B cell (primary cell): ENCODE measurements around the gene JARID2. TPM values are rescaled to one million over a fixed set of nuclear protein-coding genes. Genes with fewer than 3 reads are reported as not detected.

ENCODE experiments used
- ATAC-seq: fragments of 200-7000 bp; cut with Tn5 transposase; one replicate; pipeline ENCODE4 v1.10.0; 2021; ENCODE audit warnings: low read depth, mild to moderate bottlenecking, moderate number of reproducible peaks, moderate library complexity
- CTCF ChIA-PET: fragments of 350-600 bp; sonication (Branson Sonifier 250); formaldehyde crosslinking; loops from one replicate; lab custom pipeline; 2021; ENCODE audit warnings: antibody characterized with exemption, inconsistent platforms; lab: Charles Lee
- POLR2A ChIA-PET: fragments of 350-600 bp; sonication (Branson Sonifier 250); formaldehyde crosslinking; loops from one replicate; lab custom pipeline; 2021; ENCODE audit warnings: antibody characterized with exemption; lab: Charles Lee
- DNase-seq: peaks from one replicate; pipeline ENCODE4 v3.0.0; 2013
- H2AFZ ChIP-seq: 2 replicates; pipeline ENCODE4 v1.6.1; 2012; ENCODE audit warnings: mild to moderate bottlenecking, low read depth, low read length; ENCODE audit not compliant: insufficient read depth, poor library complexity, severe bottlenecking
- H3K27ac ChIP-seq, 2 donors: 1 replicate in 1 of 2; 2 replicates in 1 of 2; pipeline ENCODE4 v1.5.1; 2012 to 2013; ENCODE audit warnings: low read length in 2 of 2, mild to moderate bottlenecking in 2 of 2, moderate library complexity in 1 of 2
- H3K27me3 ChIP-seq, 4 experiments: fragments of 200-600 bp in 1 of 4; sonication (generic) in 1 of 4; replicated peaks in 1 of 4; 1 replicate in 2 of 4; 2 replicates in 2 of 4; pipeline versions ENCODE4 v1.6.1 to v1.7.0; 2013 to 2016; ENCODE audit warnings: low read length in 3 of 4, mild to moderate bottlenecking in 2 of 4, mixed read lengths in 1 of 4, moderate library complexity in 1 of 4; ENCODE audit not compliant: insufficient read depth in 4 of 4, control insufficient read depth in 3 of 4; ENCODE audit errors: control extremely low read depth in 1 of 4
- H3K36me3 ChIP-seq, 2 experiments: replicated peaks in 1 of 2; 1 replicate in 1 of 2; 2 replicates in 1 of 2; pipeline versions ENCODE4 v1.6.1 to v1.7.1; 2013; ENCODE audit warnings: low read length in 1 of 2; ENCODE audit not compliant: insufficient read depth in 2 of 2, control insufficient read depth in 1 of 2; ENCODE audit errors: control extremely low read depth in 1 of 2, extremely low read depth in 1 of 2
- H3K4me1 ChIP-seq, 2 donors: fragments of 200-600 bp in 1 of 2; sonication (generic) in 1 of 2; 1 replicate in 1 of 2; 2 replicates in 1 of 2; pipeline versions ENCODE4 v1.5.1 to v1.6.1; 2013 to 2017; ENCODE audit warnings: low read length in 2 of 2; ENCODE audit not compliant: control insufficient read depth in 2 of 2, insufficient read depth in 2 of 2
- H3K4me2 ChIP-seq: replicated peaks from 2 replicates; pipeline ENCODE3; 2012; ENCODE audit warnings: mild to moderate bottlenecking, low read depth, low read length; ENCODE audit not compliant: poor library complexity, severe bottlenecking
- H3K4me3 ChIP-seq, 5 experiments: fragments of 200-600 bp in 1 of 5; sonication (generic) in 1 of 5; 1 replicate in 3 of 5; 2 replicates in 2 of 5; pipeline versions ENCODE4 v1.5.1 to v1.7.0; 2011 to 2016; ENCODE audit warnings: low read length in 4 of 5, mild to moderate bottlenecking in 4 of 5, low read depth in 2 of 5, control low read depth in 1 of 5, moderate library complexity in 1 of 5; ENCODE audit not compliant: insufficient read depth in 1 of 5; ENCODE audit errors: control extremely low read depth in 1 of 5, extremely low read depth in 1 of 5
- H3K79me2 ChIP-seq: fragments of 200-600 bp; sonication (generic); one replicate; pipeline ENCODE4 v1.6.0; 2016; ENCODE audit warnings: low read length; ENCODE audit not compliant: control insufficient read depth, insufficient read depth
- H3K9ac ChIP-seq: fragments of 200-600 bp; sonication (generic); 2 replicates; pipeline ENCODE4 v1.6.1; 2017; ENCODE audit warnings: mild to moderate bottlenecking, low read length, moderate library complexity
- H3K9me3 ChIP-seq, 3 donors: one replicate each; pipeline versions ENCODE4 v1.6.1 to v1.7.1; 2013; ENCODE audit warnings: low read length in 2 of 3; ENCODE audit not compliant: control insufficient read depth in 2 of 3, insufficient read depth in 1 of 3; ENCODE audit errors: control extremely low read depth in 1 of 3
- H4K20me1 ChIP-seq: 2 replicates; pipeline ENCODE4 v1.6.0; 2012; ENCODE audit warnings: mild to moderate bottlenecking, low read length; ENCODE audit not compliant: insufficient read depth, control insufficient read depth, poor library complexity, severe bottlenecking
- H3K27ac Mint-ChIP-seq: one replicate; pipeline ENCODE4 v1.8.0; 2021; ENCODE audit warnings: mixed read lengths
- H3K27me3 Mint-ChIP-seq: one replicate; pipeline ENCODE4 v1.8.0; 2021; ENCODE audit warnings: mixed read lengths
- H3K4me1 Mint-ChIP-seq: one replicate; pipeline ENCODE4 v1.8.0; 2021; ENCODE audit warnings: mixed read lengths
- H3K4me3 Mint-ChIP-seq: one replicate; pipeline ENCODE4 v1.8.0; 2021; ENCODE audit warnings: mixed read lengths
- H3K9me3 Mint-ChIP-seq: one replicate; pipeline ENCODE4 v1.8.0; 2022; ENCODE audit warnings: mixed read lengths; ENCODE audit not compliant: insufficient read depth
- CTCF ChIP-seq: fragments of 200-600 bp; IDR thresholded peaks from one replicate; pipeline ENCODE4 v1.8.0; 2022; ENCODE audit warnings: antibody characterized with exemption, mild to moderate bottlenecking
- EZH2 ChIP-seq: IDR thresholded peaks from 2 replicates; pipeline ENCODE4 v1.6.1; 2012; ENCODE audit warnings: borderline replicate concordance, low read depth, mild to moderate bottlenecking, moderate library complexity, low read length; ENCODE audit not compliant: insufficient read depth, poor library complexity, severe bottlenecking
- WGBS: methylation state at CpG from one replicate; pipeline ENCODE4 v1.1.5; 2013; ENCODE audit warnings: missing lambda C conversion rate; ENCODE audit not compliant: insufficient coverage; 5-methylcytosine and 5-hydroxymethylcytosine counted together
- intact Hi-C: fragments of 100-400 bp; cut with micrococcal nuclease; formaldehyde crosslinking; loops from one replicate; pipeline ENCODE4 v1.10.0; 2022
- polyA plus RNA-seq: library from polyadenylated mRNA; depleted of rRNA; stranded (reverse); fragments of >200 nt; gene quantifications from 2 replicates; pipeline ENCODE4 v1.2.3, GENCODE V29; 2012
- total RNA-seq, 2 donors: library from RNA; stranded (reverse); fragments of 120-200 nt in 1 of 2; gene quantifications; 1 replicate in 1 of 2; 2 replicates in 1 of 2; pipeline versions ENCODE4 v1.2.3 to v1.2.4, GENCODE V29; 2013 to 2022

JARID2 gene
- total and polyA plus RNA-seq, 2 donors (not counting 1 experiment from before 2014, with no cell fraction given): 11.0 to 58.1 TPM

- no peak for DNase-seq
- H3K9ac ChIP-seq: no peak overlapping the region
- H3K79me2 ChIP-seq: peaks cover 4% of the 10 kb centered on the region
- peaks cover 7% of the 10 kb centered on the region for H4K20me1 ChIP-seq
- ChIA-PET CTCF (no interaction called here), POLR2A (interaction anchor here (0.7 kb wide), 1 partner anchor 757 kb away, joined by 4 read pairs; no protein-coding TSS in a partner anchor)
- H2AFZ ChIP-seq: no peak overlapping the region
- H3K4me2 ChIP-seq: no peak overlapping the region
- peak overlapping the region in 1 of 2 donors; percentile 38 for H3K27ac ChIP-seq
- H3K27ac Mint-ChIP-seq: peak overlapping the region; percentile 69
- H3K4me3 ChIP-seq: no peak overlapping the region
- no peaks in the 10 kb centered on the region for H3K9me3 Mint-ChIP-seq
- intact Hi-C loops: no loop called here
- no peaks in the 10 kb centered on the region for H3K27me3 ChIP-seq
- H3K4me1 Mint-ChIP-seq: peaks cover 58% of the 10 kb centered on the region
- ATAC-seq: no peak
- no peaks in the 10 kb centered on the region for H3K27me3 Mint-ChIP-seq
- no peaks in the 10 kb centered on the region for H3K9me3 ChIP-seq
- H3K4me1 ChIP-seq: peaks cover 10 to 16% of the 10 kb centered on the region in 2 donors
- no peak for TF ChIP-seq CTCF
- TF ChIP-seq EZH2: no peak
- H3K4me3 Mint-ChIP-seq: no peak overlapping the region
- H3K36me3 ChIP-seq: no peaks in the 10 kb centered on the region
Measured at GRCh38 chr6:15557174-15557573, 311.3 kb downstream of the JARID2 start.

GRCh38 chr6:15560713-15561112 lies 314.8 kb downstream of the JARID2 start:
- Histone ChIP-seq H3K4me3 (no peak overlapping the region), H3K9ac (no peak overlapping the region), H3K27me3 (no peaks in the 10 kb centered on the region), H3K79me2 (peaks cover 31% of the 10 kb centered on the region), H3K36me3 (peaks cover 0 to 1% of the 10 kb centered on the region in 2 experiments), H4K20me1 (peaks cover 28% of the 10 kb centered on the region), H3K27ac (no peak overlapping the region), H3K9me3 (no peaks in the 10 kb centered on the region), H2AFZ (no peak overlapping the region), H3K4me1 (peaks cover 7 to 12% of the 10 kb centered on the region in 2 donors), H3K4me2 (no peak overlapping the region)
- Mint-ChIP-seq H3K9me3 (no peaks in the 10 kb centered on the region), H3K27ac (no peak overlapping the region), H3K4me1 (peaks cover 47% of the 10 kb centered on the region), H3K4me3 (no peak overlapping the region), H3K27me3 (no peaks in the 10 kb centered on the region)
- ATAC-seq (no peak), DNase-seq (no peak)
- no CpG with 5 or more reads among the region's 1 CpG for WGBS
- POLR2A ChIA-PET: no interaction called here
- TF ChIP-seq EZH2 (no peak), CTCF (no peak)
- CTCF ChIA-PET: no interaction called here
- intact Hi-C loops: no loop called here
